Right kidney (tissue), 9 donors: ENCODE data around the gene FUOM.

Experiments
- DNase-seq: peaks from one replicate; pipeline ENCODE4 v3.0.0-alpha.2; 2016
- long read RNA-seq, 8 donors: transcript quantifications; one replicate each; lab custom pipeline, GENCODE V29; 2026

The FUOM gene, protein sequence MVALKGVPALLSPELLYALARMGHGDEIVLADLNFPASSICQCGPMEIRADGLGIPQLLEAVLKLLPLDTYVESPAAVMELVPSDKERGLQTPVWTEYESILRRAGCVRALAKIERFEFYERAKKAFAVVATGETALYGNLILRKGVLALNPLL
- long read RNA-seq, donor 1, transcript FUOM-201 (6 exons, 709 nt), result major isoform, 18 of 30 reads
- long read RNA-seq, donor 1, partial matches to known transcripts, result 0 of 30 reads
- long read RNA-seq, donor 1, other reads (novel, unspliced or antisense), result 7 of 30 reads
- long read RNA-seq, donor 2, transcript FUOM-201 (6 exons, 709 nt), result major isoform, 12 of 22 reads
- long read RNA-seq, donor 2, partial matches to known transcripts, result 6 of 22 reads
- long read RNA-seq, donor 2, other reads (novel, unspliced or antisense), result 0 of 22 reads
- long read RNA-seq, donor 3, partial matches to known transcripts, result 0 of 3 reads
- long read RNA-seq, donor 3, other reads (novel, unspliced or antisense), result 0 of 3 reads
- long read RNA-seq, donor 4, transcript FUOM-201 (6 exons, 709 nt), result major isoform, 6 of 6 reads
- long read RNA-seq, donor 4, partial matches to known transcripts, result 0 of 6 reads
- long read RNA-seq, donor 4, other reads (novel, unspliced or antisense), result 0 of 6 reads
- long read RNA-seq, donor 5, transcript FUOM-201 (6 exons, 709 nt), result major isoform, 15 of 17 reads
- long read RNA-seq, donor 5, partial matches to known transcripts, result 0 of 17 reads
- long read RNA-seq, donor 5, other reads (novel, unspliced or antisense), result 0 of 17 reads
- long read RNA-seq, donor 6, transcript FUOM-201 (6 exons, 709 nt), result major isoform, 12 of 15 reads
- long read RNA-seq, donor 6, partial matches to known transcripts, result 0 of 15 reads
- long read RNA-seq, donor 6, other reads (novel, unspliced or antisense), result 0 of 15 reads
- long read RNA-seq, donor 7, transcript FUOM-201 (6 exons, 709 nt), result major isoform, 10 of 14 reads
- long read RNA-seq, donor 7, partial matches to known transcripts, result 0 of 14 reads
- long read RNA-seq, donor 7, other reads (novel, unspliced or antisense), result 0 of 14 reads
- long read RNA-seq, donor 8, transcript FUOM-201 (6 exons, 709 nt), result major isoform, 9 of 10 reads
- long read RNA-seq, donor 8, partial matches to known transcripts, result 0 of 10 reads
- long read RNA-seq, donor 8, other reads (novel, unspliced or antisense), result 0 of 10 reads

DNA sequence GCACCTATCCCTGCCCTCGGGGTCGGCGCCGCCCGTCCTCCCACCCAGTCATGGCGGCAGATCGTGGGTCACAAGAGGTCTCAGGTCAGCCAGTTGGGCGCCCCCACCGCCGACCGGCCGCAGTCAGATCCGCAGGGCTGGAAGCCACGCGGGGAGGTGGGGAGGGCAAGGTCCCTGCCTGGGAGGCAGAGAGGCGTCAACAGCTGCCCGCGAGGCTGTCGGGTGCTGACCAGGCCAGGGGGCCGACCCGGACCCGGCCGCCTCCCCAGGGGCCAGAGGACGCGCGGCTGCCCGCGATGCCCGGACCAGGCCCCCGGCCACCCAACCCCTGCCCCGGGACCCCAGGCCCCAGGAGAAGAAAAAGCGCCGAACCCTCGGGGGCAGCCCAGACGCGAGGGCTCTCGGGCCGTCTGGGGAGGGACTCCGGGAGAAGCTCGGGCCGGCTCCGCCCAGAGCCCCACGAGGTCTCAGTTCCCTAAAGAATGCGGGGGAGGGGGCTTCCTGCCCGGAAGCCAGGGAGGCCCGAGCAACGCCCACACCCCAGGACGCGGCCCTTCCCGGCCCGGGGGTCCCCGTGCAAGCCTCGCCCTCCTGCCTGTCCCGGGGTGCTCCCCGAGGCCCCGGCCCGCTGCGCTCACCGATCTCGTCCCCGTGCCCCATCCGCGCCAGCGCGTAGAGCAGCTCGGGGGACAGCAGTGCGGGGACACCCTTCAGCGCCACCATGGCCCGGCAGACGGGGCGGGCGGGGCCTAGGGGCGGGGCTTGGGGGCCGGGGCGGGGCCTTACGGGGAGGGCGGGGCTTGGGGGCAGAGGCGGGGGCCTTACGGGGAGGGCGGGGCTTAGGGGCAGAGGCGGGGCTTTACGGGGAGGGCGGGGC lies at the start of gene FUOM:
TSS of gene FUOM (minus strand) at position 735 of the 877 bp plus-strand sequence. CDS start at position 723, 12 bp downstream.
- DNase-seq, result peak; percentile 82

GRCh38 chr10:133405844-133406527 lies 48.2 kb upstream of the FUOM start:
- DNase-seq, result no peak

DNA sequence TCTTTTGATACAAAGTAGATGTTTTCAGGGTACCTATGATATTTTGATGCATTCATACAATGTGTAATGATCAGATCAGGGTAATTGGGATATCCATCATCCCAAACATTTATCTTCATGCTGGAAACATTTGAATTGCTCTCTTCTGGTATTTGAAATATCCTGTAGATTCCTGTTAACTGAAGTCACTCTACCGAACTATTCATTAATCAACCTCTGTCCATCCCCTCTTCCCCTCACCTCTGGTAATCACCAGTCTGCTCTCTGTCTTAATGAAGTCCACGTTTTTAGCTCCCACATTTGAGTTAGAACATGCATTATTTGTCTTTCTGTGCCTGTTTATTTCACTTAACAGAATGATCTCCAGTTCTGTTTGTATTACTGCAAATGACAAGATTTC lies 47.5 kb upstream of the FUOM start:
- DNase-seq, result no peak

GRCh38 chr10:133403784-133404183 lies 46.0 kb upstream of the FUOM start:
- DNase-seq, result no peak

- DNase-seq, result no peak
Measured at GRCh38 chr10:133403359-133403758, 45.5 kb upstream of the FUOM start.

GRCh38 chr10:133401981-133402725 lies 44.3 kb upstream of the FUOM start:
- no peak for DNase-seq

DNA sequence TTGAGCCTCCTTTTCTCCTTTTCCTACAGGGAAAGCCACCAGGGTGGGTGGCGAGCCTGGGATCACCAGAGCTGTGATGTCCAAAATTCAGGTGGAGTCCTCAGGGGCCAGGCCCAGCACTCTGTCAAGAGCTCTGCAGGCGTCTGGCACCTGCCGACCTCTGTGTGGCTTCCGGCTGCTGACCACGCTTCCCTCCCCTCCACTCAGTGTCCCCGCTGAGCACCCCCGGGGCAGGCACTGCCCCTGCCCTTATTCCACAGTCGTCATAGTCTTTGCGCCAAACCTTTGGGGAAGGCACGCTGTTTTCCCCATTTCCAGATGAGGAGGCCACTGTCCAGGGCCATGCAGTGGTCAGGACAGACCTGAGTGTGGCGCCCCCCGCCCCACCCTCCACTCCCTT lies 43.7 kb upstream of the FUOM start:
- no peak for DNase-seq

- no peak for DNase-seq
Measured at GRCh38 chr10:133400624-133401424, 43.0 kb upstream of the FUOM start.

DNA sequence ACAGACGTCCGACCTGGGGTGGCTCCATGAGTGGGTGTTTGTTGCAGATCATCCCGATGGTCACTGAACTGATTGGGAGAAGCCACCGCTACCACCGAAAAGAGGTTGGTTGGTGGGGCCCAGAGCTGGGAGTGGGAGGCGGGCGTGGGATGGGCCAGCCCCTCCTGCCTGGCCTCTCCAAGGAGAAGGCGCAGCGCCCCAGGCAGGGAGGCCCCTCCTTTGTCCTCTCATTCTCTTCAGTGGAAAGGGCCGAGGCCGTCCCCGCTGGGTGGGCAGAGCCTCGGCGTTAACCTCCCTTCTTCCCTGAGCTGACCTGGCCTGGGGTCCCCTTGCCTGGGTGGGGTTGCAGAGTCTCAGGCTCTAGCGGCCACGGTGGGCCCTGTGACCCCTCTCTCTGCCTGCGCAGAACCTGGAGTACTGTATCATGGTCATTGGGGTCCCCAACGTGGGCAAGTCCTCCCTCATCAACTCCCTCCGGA lies 41.3 kb upstream of the FUOM start:
- DNase-seq, result no peak

GRCh38 chr10:133397938-133398337 lies 40.1 kb upstream of the FUOM start:
- DNase-seq, result no peak

- DNase-seq, result no peak
Measured at GRCh38 chr10:133396035-133396624, 38.3 kb upstream of the FUOM start.

GRCh38 chr10:133394801-133395221 lies 37.0 kb upstream of the FUOM start:
- no peak for DNase-seq

GRCh38 chr10:133394064-133394663 lies 36.3 kb upstream of the FUOM start, which contains the start of gene MTG1:
MTG1 (plus strand) TSS chr10:133394157; CDS start chr10:133394221, 64 bp downstream.
- DNase-seq, result peak; percentile 96

DNA sequence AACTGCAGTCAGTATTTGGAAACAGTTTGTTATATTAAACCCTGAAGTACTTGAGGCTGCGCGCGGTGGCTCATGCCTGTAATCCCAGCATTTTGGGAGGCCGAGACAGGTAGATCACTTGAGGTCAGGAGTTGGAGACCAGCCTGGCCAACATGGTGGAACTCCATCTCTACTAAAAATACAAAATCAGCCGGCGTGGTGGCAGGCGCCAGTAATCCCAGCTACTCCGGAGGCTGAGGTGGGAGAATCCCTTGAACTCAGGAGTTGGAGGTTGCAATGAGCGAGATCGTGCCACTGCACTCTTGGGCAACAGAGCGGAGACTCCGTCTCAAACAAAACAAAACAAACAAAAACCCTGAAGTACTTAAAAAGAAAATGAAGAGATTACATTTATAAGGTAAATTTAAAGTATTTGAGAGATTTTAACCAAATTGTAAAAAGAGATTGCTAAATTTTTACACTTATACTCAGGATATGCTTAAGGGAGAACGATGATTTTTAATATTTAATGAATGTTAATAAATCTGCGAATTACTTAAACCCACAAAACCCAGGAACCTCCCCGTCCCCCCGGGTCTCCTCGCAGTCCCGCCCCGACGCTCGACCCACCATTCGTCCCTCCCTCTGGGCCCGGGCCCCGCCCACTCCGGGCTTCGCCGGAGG lies 35.7 kb upstream of the FUOM start:
- no peak for DNase-seq

DNA sequence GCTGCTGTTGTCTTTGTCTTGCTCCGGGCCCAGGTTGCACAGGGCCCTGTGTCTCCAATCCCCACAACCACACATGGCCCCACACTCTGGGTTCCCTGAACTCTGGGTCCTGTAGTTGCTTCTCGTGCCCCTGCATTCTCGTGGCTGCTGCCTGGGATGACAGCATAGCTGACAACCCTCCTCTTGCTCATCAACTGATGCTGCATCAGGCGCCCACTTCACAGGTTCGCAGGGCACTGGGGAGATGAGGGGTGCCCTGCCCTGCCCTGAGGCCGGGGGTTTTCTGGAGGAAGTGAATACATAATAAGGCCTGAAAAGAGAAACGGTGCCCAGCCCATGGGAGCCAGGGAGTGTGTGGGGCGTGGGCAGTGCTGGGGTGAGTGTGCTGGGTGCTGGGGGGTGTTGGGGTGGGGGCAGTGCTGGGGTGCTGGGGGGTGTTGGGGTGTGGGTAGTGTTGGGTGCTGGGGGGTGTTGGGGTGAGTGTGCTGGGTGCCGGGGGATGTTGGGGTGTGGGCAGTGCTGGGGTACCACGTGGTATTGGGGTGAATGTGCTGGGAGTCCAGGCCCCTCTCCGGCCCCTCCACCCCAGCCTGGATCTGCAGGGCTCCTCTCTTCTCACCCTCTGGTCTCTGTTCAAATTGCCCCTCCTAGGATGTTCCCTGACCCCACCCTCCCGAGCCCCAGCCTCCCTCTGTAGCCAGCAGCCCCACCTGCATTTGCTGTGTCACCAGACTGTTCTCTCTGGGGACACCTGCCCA lies 34.1 kb upstream of the FUOM start:
- no peak for DNase-seq

DNA sequence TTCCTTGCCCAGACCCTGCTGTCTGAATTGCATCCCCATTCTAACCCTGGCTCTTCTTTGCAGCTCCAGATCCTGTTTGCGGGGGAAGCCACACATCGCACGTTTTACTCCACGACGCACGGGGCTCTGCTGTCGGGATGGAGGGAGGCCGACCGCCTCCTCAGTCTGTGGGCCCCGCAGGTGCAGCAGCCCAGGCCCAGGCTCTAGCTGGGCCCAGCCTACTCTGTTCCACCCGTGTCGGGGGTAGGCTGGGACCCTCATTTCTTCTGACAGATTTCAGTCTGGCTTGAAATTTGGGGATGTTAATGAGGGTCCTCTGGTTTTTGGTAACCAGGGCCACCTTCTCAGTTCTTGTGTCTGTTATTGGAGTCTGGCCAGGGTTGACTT lies 33.4 kb upstream of the FUOM start:
- DNase-seq, result no peak
